HepG2 (cell line): ENCODE measurements around the gene FAT1. TPM values are rescaled to one million over a fixed set of nuclear protein-coding genes. Genes with fewer than 3 reads are reported as not detected.
A peak's percentile ranks its signal among the peaks of the same experiment; 100 is the strongest.

ENCODE experiments used
- ARID5B ChIP-seq: IDR thresholded peaks from 2 replicates; pipeline ENCODE4 v1.4.0; 2020; ENCODE audit warnings: mild to moderate bottlenecking, missing genetic modification reagents
- ATF7 ChIP-seq, 2 experiments: fragments of 450-650 bp in 1 of 2; sonication (generic) in 1 of 2; formaldehyde crosslinking in 1 of 2; IDR thresholded peaks; 2 replicates each; pipeline versions ENCODE4 v1.4.0 to v1.6.1; 2016 to 2020; ENCODE audit warnings: antibody characterized with exemption in 1 of 2, mild to moderate bottlenecking in 1 of 2, missing genetic modification reagents in 1 of 2
- CBFB ChIP-seq: sonication (generic); formaldehyde crosslinking; IDR thresholded peaks from 2 replicates; pipeline ENCODE4 v1.4.0; 2020; ENCODE audit warnings: missing genetic modification reagents
- GABPB1 ChIP-seq: IDR thresholded peaks from 2 replicates; pipeline ENCODE4 v1.6.1; 2016; ENCODE audit warnings: mild to moderate bottlenecking, missing genetic modification reagents, moderate library complexity, missing compliant biosample characterization
- HINFP ChIP-seq: sonication (generic); formaldehyde crosslinking; IDR thresholded peaks from 2 replicates; pipeline ENCODE4 v1.4.0; 2020; ENCODE audit warnings: low read depth, mild to moderate bottlenecking, missing genetic modification reagents
- NCOR1 ChIP-seq: fragments of 200-600 bp; sonication (generic); IDR thresholded peaks from 2 replicates; pipeline ENCODE4 v1.7.0; 2017; ENCODE audit warnings: antibody characterized with exemption, low read length, borderline replicate concordance
- RBM22 ChIP-seq: fragments of 200-400 bp; formaldehyde crosslinking; optimal IDR thresholded peaks from 2 replicates; pipeline ENCODE3; 2017; ENCODE audit warnings: mild to moderate bottlenecking, low read length, moderate library complexity
- RBM39 ChIP-seq: fragments of 200-400 bp; formaldehyde crosslinking; IDR thresholded peaks from one replicate; pipeline ENCODE4 v1.6.1; 2018; ENCODE audit warnings: antibody characterized with exemption, mild to moderate bottlenecking, low read depth, low read length; ENCODE audit not compliant: poor library complexity, severe bottlenecking
- TERF1 ChIP-seq: sonication (generic); formaldehyde crosslinking; IDR thresholded peaks from 2 replicates; pipeline ENCODE4 v1.8.0; 2022; ENCODE audit warnings: mild to moderate bottlenecking, missing genetic modification reagents, moderate library complexity
- ZBTB49 ChIP-seq: sonication (generic); formaldehyde crosslinking; IDR thresholded peaks from 2 replicates; pipeline ENCODE4 v1.4.0; 2020; ENCODE audit warnings: missing genetic modification reagents, borderline replicate concordance
- ZBTB8A ChIP-seq: sonication (generic); formaldehyde crosslinking; IDR thresholded peaks from 2 replicates; pipeline ENCODE4 v1.4.0; 2020; ENCODE audit warnings: mild to moderate bottlenecking, low read depth, missing genetic modification reagents, borderline replicate concordance
- ZKSCAN5 ChIP-seq: sonication (generic); formaldehyde crosslinking; IDR thresholded peaks from 2 replicates; pipeline ENCODE4 v1.5.1; 2020; ENCODE audit warnings: mild to moderate bottlenecking, missing genetic modification reagents
- ZKSCAN8 ChIP-seq: IDR thresholded peaks from 2 replicates; pipeline ENCODE4 v1.6.1; 2016; ENCODE audit warnings: borderline replicate concordance, missing genetic modification reagents, missing compliant biosample characterization
- ZNF121 ChIP-seq: sonication (generic); formaldehyde crosslinking; IDR thresholded peaks from 2 replicates; pipeline ENCODE4 v1.5.0; 2020; ENCODE audit warnings: mild to moderate bottlenecking, missing genetic modification reagents
- ZNF18 ChIP-seq: sonication (generic); formaldehyde crosslinking; IDR thresholded peaks from 2 replicates; pipeline ENCODE4 v1.8.0; 2022; ENCODE audit warnings: mild to moderate bottlenecking, missing genetic modification reagents; ENCODE audit not compliant: insufficient replicate concordance
- ZNF446 ChIP-seq: sonication (generic); formaldehyde crosslinking; IDR thresholded peaks from 2 replicates; pipeline ENCODE4 v1.5.0; 2020; ENCODE audit warnings: mild to moderate bottlenecking, missing genetic modification reagents
- ZNF740 ChIP-seq: sonication (generic); formaldehyde crosslinking; IDR thresholded peaks from 2 replicates; pipeline ENCODE4 v1.4.0; 2020; ENCODE audit warnings: missing genetic modification reagents
- polyA plus RNA-seq, 8 experiments: library from polyadenylated mRNA; depleted of rRNA in 3 of 8; stranded (reverse) in 7 of 8; unstranded in 1 of 8; fragments of >200 nt; fragmentation: Illumina TruSeq in 4 of 8; extraction: Trizol in 4 of 8; gene quantifications; 2 replicates each; pipeline versions ENCODE4 v1.2.1 to v1.2.3, GENCODE V29; 2011 to 2016; ENCODE audit warnings: low read depth in 4 of 8, missing spikeins in 1 of 8, mixed read lengths in 1 of 8; ENCODE audit not compliant: insufficient read depth in 1 of 8
- total RNA-seq, 5 experiments: library from RNA; depleted of rRNA; stranded (reverse); fragments of >200 nt; fragmentation: Illumina TruSeq; extraction: Trizol; gene quantifications; 2 replicates each; pipeline ENCODE4 v1.2.3, GENCODE V29; 2016; ENCODE audit warnings: low read depth in 1 of 5

Gene FAT1
- total and polyA plus RNA-seq, 2 of the 13 experiments (the other 11 are each of a cell fraction or from before 2014, with no cell fraction given): 185 to 216 TPM

- TF ChIP-seq ARID5B (CRISPR knock-in tag) (peak; percentile 69), ZKSCAN5 (CRISPR knock-in tag) (no peak), ZBTB8A (no peak), ZBTB49 (CRISPR knock-in tag) (no peak), ZNF18 (CRISPR knock-in tag) (no peak), ZNF740 (CRISPR knock-in tag) (no peak), GABPB1 (CRISPR knock-in tag) (peak; percentile 70), ZKSCAN8 (CRISPR knock-in tag) (no peak), RBM22 (no peak), ZNF121 (no peak), TERF1 (no peak), RBM39 (no peak), CBFB (CRISPR knock-in tag) (no peak), ATF7 (IDR thresholded peaks at IDR 0.05) (no peak), ATF7 (CRISPR knock-in tag; IDR thresholded peaks at IDR 0.05) (no peak), ZNF446 (CRISPR knock-in tag) (no peak), NCOR1 (no peak), HINFP (CRISPR knock-in tag) (no peak)
Observed at GRCh38 chr4:186749611-186750281, 26.1 kb upstream of the FAT1 start (continued).
